Suprapubic skin (tissue), 4 donors: ENCODE measurements around the gene RNF26.

ENCODE experiments used
- POLR2A ChIP-seq, 2 donors: fragments of 450-650 bp; IDR thresholded peaks; one replicate each; pipeline ENCODE4 v1.6.1; 2017; ENCODE audit warnings: antibody characterized with exemption in 2 of 2, mild to moderate bottlenecking in 2 of 2, moderate library complexity in 2 of 2
- POLR2AphosphoS5 ChIP-seq, 3 donors: sonication (generic); formaldehyde crosslinking; IDR thresholded peaks; one replicate each; pipeline ENCODE4 v1.6.1; 2017; ENCODE audit warnings: antibody characterized with exemption in 3 of 3
- TF ChIP-seq, protein P1 (sequence below), 2 donors: fragments of 200-600 bp in 1 of 2; fragments of 450-650 bp in 1 of 2; sonication (generic) in 1 of 2; IDR thresholded peaks; one replicate each; pipeline ENCODE4 v1.5.1; 2016 to 2019; ENCODE audit warnings: antibody characterized with exemption in 2 of 2, mild to moderate bottlenecking in 1 of 2, moderate library complexity in 1 of 2

DNA sequence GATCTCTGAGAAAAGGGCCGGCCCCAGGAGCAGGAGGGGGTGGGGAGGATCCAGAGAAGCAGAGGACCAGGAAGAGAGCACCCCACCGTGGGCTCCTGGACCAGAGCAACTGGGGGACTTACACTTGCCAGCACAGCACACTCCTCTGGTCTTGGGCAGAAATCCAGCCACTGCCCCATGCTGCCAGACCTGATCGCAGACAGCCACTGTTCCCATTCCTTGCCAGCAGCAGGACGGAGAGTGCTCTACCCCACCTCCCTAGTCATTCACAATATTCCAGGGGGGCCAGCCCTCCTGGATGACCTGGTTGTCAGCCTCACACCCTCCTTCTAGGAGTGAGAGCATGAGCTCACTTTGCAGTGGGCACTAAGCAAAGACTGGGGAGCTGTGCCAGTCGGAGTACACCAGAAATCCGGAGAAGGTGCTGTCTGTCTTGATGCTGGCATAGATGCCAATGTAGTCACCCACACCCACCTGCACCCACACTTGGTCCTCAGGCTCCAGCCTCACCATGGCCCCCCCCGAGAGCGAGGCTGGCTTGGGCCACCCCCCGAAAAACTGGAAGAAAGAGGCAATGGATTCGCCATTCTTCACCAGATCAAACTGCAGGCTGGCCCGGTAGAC lies 4.8 kb downstream of the RNF26 start:
- TF ChIP-seq, protein P1, sequence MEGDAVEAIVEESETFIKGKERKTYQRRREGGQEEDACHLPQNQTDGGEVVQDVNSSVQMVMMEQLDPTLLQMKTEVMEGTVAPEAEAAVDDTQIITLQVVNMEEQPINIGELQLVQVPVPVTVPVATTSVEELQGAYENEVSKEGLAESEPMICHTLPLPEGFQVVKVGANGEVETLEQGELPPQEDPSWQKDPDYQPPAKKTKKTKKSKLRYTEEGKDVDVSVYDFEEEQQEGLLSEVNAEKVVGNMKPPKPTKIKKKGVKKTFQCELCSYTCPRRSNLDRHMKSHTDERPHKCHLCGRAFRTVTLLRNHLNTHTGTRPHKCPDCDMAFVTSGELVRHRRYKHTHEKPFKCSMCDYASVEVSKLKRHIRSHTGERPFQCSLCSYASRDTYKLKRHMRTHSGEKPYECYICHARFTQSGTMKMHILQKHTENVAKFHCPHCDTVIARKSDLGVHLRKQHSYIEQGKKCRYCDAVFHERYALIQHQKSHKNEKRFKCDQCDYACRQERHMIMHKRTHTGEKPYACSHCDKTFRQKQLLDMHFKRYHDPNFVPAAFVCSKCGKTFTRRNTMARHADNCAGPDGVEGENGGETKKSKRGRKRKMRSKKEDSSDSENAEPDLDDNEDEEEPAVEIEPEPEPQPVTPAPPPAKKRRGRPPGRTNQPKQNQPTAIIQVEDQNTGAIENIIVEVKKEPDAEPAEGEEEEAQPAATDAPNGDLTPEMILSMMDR (IDR thresholded peaks at IDR 0.05), result no peak
- TF ChIP-seq POLR2AphosphoS5 (IDR thresholded peaks at IDR 0.05), result no peak
- TF ChIP-seq POLR2A (IDR thresholded peaks at IDR 0.05), result no peak
